CD4-positive, alpha-beta T cell (primary cell): Measurements from ENCODE around the gene GNG7. TPM values are rescaled to one million over a fixed set of nuclear protein-coding genes. Genes with fewer than 3 reads are reported as not detected.
"Not testable (repeated sequence)": the region's sequence is repeated elsewhere in the genome, so short reads cannot be mapped to it uniquely, and the experiment has no call there.

Experiments used
- ATAC-seq: fragments of 200-7000 bp; cut with Tn5 transposase; one replicate; pipeline ENCODE4 v1.10.0; 2022; ENCODE audit warnings: mild to moderate bottlenecking; ENCODE audit not compliant: poor library complexity
- CTCF ChIA-PET: fragments of 350-600 bp; sonication (Branson Sonifier 250); formaldehyde crosslinking; loops from one replicate; lab custom pipeline; 2021; ENCODE audit warnings: antibody characterized with exemption, inconsistent platforms; lab: Charles Lee
- POLR2A ChIA-PET: fragments of 350-600 bp; sonication (Branson Sonifier 250); formaldehyde crosslinking; loops from one replicate; lab custom pipeline; 2021; ENCODE audit warnings: antibody characterized with exemption, inconsistent platforms; lab: Charles Lee
- DNase-seq, 14 experiments: peaks; one replicate each; pipeline ENCODE4 v3.0.0-alpha.2; 2013 to 2020; ENCODE audit warnings: mixed read lengths in 2 of 14
- H3K27ac ChIP-seq, 2 donors: one replicate each; pipeline versions ENCODE4 v1.5.1 to v1.7.0; 2013; ENCODE audit warnings: low read length in 2 of 2, low read depth in 1 of 2, mild to moderate bottlenecking in 1 of 2
- H3K27me3 ChIP-seq, 2 experiments: 1 replicate in 1 of 2; 2 replicates in 1 of 2; pipeline versions ENCODE4 v1.6.1 to v1.7.0; 2013; ENCODE audit warnings: low read length in 2 of 2, control low read depth in 1 of 2, mild to moderate bottlenecking in 1 of 2, moderate library complexity in 1 of 2; ENCODE audit not compliant: insufficient read depth in 2 of 2, control insufficient read depth in 1 of 2
- H3K36me3 ChIP-seq: one replicate; pipeline ENCODE4 v1.6.1; 2013; ENCODE audit warnings: low read length, control low read depth; ENCODE audit not compliant: insufficient read depth
- H3K4me1 ChIP-seq: one replicate; pipeline ENCODE4 v1.6.1; 2013; ENCODE audit warnings: low read length, control low read depth; ENCODE audit not compliant: insufficient read depth
- H3K4me3 ChIP-seq: one replicate; pipeline ENCODE4 v1.5.1; 2013; ENCODE audit warnings: mild to moderate bottlenecking, low read length, moderate library complexity
- H3K9me3 ChIP-seq, 2 experiments: 1 replicate in 1 of 2; 2 replicates in 1 of 2; pipeline versions ENCODE4 v1.6.1 to v1.7.0; 2013; ENCODE audit warnings: low read length in 2 of 2, mild to moderate bottlenecking in 2 of 2, control low read depth in 1 of 2, moderate library complexity in 1 of 2; ENCODE audit not compliant: control insufficient read depth in 1 of 2, insufficient read depth in 1 of 2
- H3K27ac Mint-ChIP-seq: one replicate; pipeline ENCODE4 v1.8.0; 2020; ENCODE audit warnings: mixed read lengths
- H3K27me3 Mint-ChIP-seq: one replicate; pipeline ENCODE4 v1.8.0; 2021; ENCODE audit warnings: mixed read lengths
- H3K36me3 Mint-ChIP-seq: one replicate; pipeline ENCODE4 v1.8.0; 2021; ENCODE audit warnings: low read depth, mixed read lengths
- H3K4me1 Mint-ChIP-seq: one replicate; pipeline ENCODE4 v1.8.0; 2021; ENCODE audit warnings: low read depth, mixed read lengths
- H3K4me3 Mint-ChIP-seq: one replicate; pipeline ENCODE4 v1.8.0; 2020; ENCODE audit warnings: mild to moderate bottlenecking, mixed read lengths
- H3K9me3 Mint-ChIP-seq: one replicate; pipeline ENCODE4 v1.8.0; 2020; ENCODE audit warnings: mixed read lengths
- intact Hi-C, 2 experiments: fragments of 100-400 bp; cut with DNase I in 1 of 2; cut with micrococcal nuclease in 1 of 2; formaldehyde crosslinking; loops; one replicate each; pipeline versions ENCODE4 v1.15.1 to v1.9.0; 2023 to 2025; cut with DNase I, micrococcal nuclease
- total RNA-seq, 174 experiments: library from RNA in 2 of 174; stranded (reverse) in 2 of 174; gene quantifications; one replicate each; pipeline ENCODE4 v1.2.3 and lab custom pipeline; 2021 to 2026
- TF ChIP-seq, protein P1 (sequence below): fragments of 200-600 bp; IDR thresholded peaks from one replicate; pipeline ENCODE4 v1.8.0; 2022; ENCODE audit warnings: antibody characterized with exemption, mild to moderate bottlenecking

The GNG7 gene
- total RNA-seq, 2 experiments from 2014 or later = 5.2 to 5.7 TPM

DNA sequence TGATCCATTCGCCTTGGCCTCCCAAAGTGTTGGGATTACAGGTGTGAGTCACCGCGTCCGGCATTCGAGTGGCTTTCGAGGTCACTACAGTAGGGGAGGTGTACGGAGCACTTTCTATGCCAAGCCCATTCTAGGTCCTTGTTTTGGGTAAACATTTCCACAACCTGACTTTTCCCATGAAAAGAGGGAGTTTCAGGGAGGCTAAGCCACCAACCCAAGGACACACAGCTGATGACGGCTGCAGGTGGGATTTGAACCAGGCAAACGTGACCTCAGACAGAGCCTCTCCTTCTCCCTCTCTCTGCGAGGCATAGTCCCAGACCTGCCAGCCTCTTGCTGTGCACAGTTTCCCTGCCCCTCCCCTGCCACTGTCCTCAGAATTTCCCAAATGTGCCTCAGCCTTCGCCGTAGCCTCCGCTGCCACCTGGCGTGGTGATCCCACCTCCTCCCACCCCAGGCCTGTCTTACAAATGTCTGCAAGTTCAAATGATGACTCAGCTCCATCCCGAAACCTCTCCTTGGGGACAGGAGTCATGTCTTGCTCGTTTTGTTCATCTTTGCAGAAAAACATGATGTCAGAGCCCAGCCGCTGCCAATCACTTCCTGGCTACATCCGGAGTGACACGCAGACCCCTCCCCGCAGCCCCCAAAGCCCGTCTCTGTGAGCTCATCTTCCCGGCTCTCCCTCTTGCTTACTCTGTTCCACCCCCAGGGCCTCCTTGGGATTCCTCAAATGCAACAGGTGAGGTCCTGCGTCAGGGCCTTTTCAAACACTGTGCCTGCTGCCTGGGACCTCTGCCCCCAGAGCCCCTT lies 233.2 kb downstream of the GNG7 start:
- Histone ChIP-seq H3K4me1 (peaks cover 8% of the 10 kb centered on the region), H3K4me3 (no peak overlapping the region), H3K36me3 (no peaks in the 10 kb centered on the region), H3K27me3 (no peaks in the 10 kb centered on the region), H3K27ac (no peak overlapping the region), H3K9me3 (no peaks in the 10 kb centered on the region)
- TF ChIP-seq, protein P1, sequence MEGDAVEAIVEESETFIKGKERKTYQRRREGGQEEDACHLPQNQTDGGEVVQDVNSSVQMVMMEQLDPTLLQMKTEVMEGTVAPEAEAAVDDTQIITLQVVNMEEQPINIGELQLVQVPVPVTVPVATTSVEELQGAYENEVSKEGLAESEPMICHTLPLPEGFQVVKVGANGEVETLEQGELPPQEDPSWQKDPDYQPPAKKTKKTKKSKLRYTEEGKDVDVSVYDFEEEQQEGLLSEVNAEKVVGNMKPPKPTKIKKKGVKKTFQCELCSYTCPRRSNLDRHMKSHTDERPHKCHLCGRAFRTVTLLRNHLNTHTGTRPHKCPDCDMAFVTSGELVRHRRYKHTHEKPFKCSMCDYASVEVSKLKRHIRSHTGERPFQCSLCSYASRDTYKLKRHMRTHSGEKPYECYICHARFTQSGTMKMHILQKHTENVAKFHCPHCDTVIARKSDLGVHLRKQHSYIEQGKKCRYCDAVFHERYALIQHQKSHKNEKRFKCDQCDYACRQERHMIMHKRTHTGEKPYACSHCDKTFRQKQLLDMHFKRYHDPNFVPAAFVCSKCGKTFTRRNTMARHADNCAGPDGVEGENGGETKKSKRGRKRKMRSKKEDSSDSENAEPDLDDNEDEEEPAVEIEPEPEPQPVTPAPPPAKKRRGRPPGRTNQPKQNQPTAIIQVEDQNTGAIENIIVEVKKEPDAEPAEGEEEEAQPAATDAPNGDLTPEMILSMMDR = no peak
- DNase-seq (peak in 2 of 14 experiments; percentile 20 to 48), ATAC-seq (no peak)
- CTCF ChIA-PET = interaction anchor here (1.1 to 9.5 kb wide), 4 partner anchors 142 to 168 kb away, joined by 3 to 57 read pairs (median 9); no protein-coding TSS in a partner anchor
- Mint-ChIP-seq H3K27ac (no peak overlapping the region), H3K27me3 (no peaks in the 10 kb centered on the region), H3K4me1 (peaks cover 5% of the 10 kb centered on the region), H3K9me3 (no peaks in the 10 kb centered on the region), H3K4me3 (no peak overlapping the region), H3K36me3 (no peaks in the 10 kb centered on the region)
- POLR2A ChIA-PET = no interaction called here
- intact Hi-C loops = no loop called here

DNA sequence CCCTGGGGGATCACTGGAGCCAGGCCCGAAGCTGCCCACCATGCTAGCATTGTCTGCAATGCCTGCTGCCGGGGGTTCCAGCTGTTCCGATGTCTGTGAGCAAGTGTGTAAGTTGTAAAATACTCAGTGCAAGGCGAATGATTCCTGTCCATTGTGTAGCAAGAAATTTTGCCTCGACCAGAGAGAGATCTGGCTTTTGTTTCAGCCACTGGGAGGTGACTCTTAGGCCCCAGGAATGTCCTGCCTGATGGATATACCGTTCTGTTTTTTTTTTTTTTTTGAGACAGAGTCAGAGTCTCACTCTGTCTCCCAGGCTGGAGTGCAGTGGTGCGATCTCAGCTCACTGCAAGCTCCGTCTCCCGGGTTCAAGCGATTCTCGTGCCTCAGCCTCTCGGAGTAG lies 233.9 kb downstream of the GNG7 start:
- no peaks in the 10 kb centered on the region for H3K27me3 Mint-ChIP-seq
- no peaks in the 10 kb centered on the region for H3K36me3 ChIP-seq
- no peaks in the 10 kb centered on the region for H3K27me3 ChIP-seq
- H3K27ac Mint-ChIP-seq = no peak overlapping the region
- no peaks in the 10 kb centered on the region for H3K9me3 ChIP-seq
- H3K4me1 Mint-ChIP-seq = peaks cover 5% of the 10 kb centered on the region
- TF ChIP-seq, protein P1 = no peak
- no peak overlapping the region for H3K4me3 ChIP-seq
- peaks cover 6% of the 10 kb centered on the region for H3K4me1 ChIP-seq
- no peaks in the 10 kb centered on the region for H3K36me3 Mint-ChIP-seq
- ChIA-PET CTCF (interaction anchor here (1.1 kb wide), 1 partner anchor 168 kb away, joined by 3 read pairs; no protein-coding TSS in a partner anchor), POLR2A (no interaction called here)
- ATAC-seq = no peak
- H3K9me3 Mint-ChIP-seq = no peaks in the 10 kb centered on the region
- intact Hi-C loops = no loop called here
- no peak overlapping the region for H3K4me3 Mint-ChIP-seq
- DNase-seq = no peak
- H3K27ac ChIP-seq = no peak overlapping the region

DNA sequence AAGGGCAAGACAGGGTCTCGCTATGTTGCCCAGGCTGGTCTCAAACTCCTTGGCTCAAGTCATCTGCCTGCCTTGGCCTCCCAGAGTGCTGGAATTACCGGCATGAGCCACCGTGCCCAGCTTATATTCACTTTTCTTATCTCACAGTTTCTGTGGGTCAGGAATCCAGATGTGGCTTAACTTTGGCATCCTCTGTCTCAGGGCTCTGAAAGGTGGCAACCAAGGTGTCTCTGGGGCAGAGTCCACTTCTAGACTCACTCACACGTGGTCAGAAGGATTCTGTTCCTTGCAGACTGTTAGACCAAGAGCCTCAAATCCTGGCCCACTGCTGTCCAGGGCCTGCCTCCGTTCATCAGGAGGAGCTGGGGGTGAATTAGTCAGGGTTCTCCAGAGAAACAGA lies 238.1 kb downstream of the GNG7 start:
- H3K36me3 Mint-ChIP-seq = no peaks in the 10 kb centered on the region
- no peak overlapping the region for H3K4me3 Mint-ChIP-seq
- TF ChIP-seq, protein P1 = no peak
- Histone ChIP-seq H3K4me3 (no peak overlapping the region), H3K36me3 (no peaks in the 10 kb centered on the region), H3K4me1 (peaks cover 21% of the 10 kb centered on the region), H3K27ac (no peak overlapping the region), H3K27me3 (peaks cover 0 to 3% of the 10 kb centered on the region in 2 experiments), H3K9me3 (no peaks in the 10 kb centered on the region)
- POLR2A ChIA-PET = no interaction called here
- ATAC-seq (no peak), DNase-seq (no peak)
- peaks cover 3% of the 10 kb centered on the region for H3K4me1 Mint-ChIP-seq
- no peaks in the 10 kb centered on the region for H3K27me3 Mint-ChIP-seq
- CTCF ChIA-PET = no interaction called here
- H3K27ac Mint-ChIP-seq = no peak overlapping the region
- intact Hi-C loops = no loop called here
- H3K9me3 Mint-ChIP-seq = no peaks in the 10 kb centered on the region

DNA sequence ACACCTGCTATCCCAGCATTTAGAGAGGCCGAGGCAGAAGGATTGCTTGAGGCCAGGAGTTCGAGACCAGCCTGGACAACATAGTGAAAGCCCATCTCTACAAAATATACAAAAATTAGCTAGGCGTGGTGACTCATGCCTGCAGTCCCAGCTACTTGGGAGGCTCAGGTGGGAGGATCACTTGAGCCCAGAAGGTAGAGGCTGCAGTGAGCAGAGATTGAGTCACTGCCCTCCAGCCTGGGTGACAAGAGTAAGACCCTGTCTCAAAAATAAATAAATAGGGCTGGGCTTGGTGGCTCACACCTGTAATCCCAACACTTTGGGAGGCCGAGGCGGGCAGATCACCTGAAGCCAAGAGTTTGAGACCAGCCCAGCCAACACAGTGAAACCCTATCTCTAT lies 238.8 kb downstream of the GNG7 start:
- H3K27me3 Mint-ChIP-seq, H3K36me3 Mint-ChIP-seq, intact Hi-C loops, H3K9me3 Mint-ChIP-seq, ATAC-seq, H3K4me3 Mint-ChIP-seq, DNase-seq, H3K27ac Mint-ChIP-seq, H3K9me3 ChIP-seq, H3K27ac ChIP-seq, H3K4me3 ChIP-seq, H3K27me3 ChIP-seq, H3K4me1 Mint-ChIP-seq, H3K36me3 ChIP-seq: not testable (repeated sequence)
- peaks cover 18% of the 10 kb centered on the region for H3K4me1 ChIP-seq
- ChIA-PET CTCF (interaction anchor here (2.2 kb wide), 1 partner anchor 173 kb away, joined by 7 read pairs; no protein-coding TSS in a partner anchor), POLR2A (interaction anchor here (0.9 kb wide), 1 partner anchor 12 kb away, joined by 3 read pairs; the partner anchor contains the start of gene GADD45B)
